OCI-LY7 (cell line): ENCODE results near the gene CDT1. TPM values are rescaled to one million over a fixed set of nuclear protein-coding genes. Genes with fewer than 3 reads are reported as not detected.

Source experiments
- BruUV-seq: library from RNA; stranded (reverse); fragments of 400-500 nt; replicated peaks from 2 replicates; lab custom pipeline; 2021; lab: Mats Ljungman, UMichigan
- CTCF ChIA-PET: fragments of 300-600 bp; sonication (Branson Sonifier 250); formaldehyde crosslinking; loops from one replicate; lab custom pipeline; 2022; ENCODE audit warnings: antibody characterized with exemption; ENCODE audit not compliant: unreplicated experiment; lab: Charles Lee
- POLR2A ChIA-PET: fragments of 300-600 bp; sonication (Branson Sonifier 250); formaldehyde crosslinking; loops from one replicate; lab custom pipeline; 2022; ENCODE audit warnings: antibody characterized with exemption; lab: Charles Lee
- DNase-seq: peaks from one replicate; pipeline ENCODE4 v3.0.0-alpha.2; 2015; ENCODE audit warnings: low spot score
- H2AFZ ChIP-seq: fragments of 200-600 bp; sonication (generic), shearing (Covaris generic); 2 replicates; pipeline ENCODE4 v1.6.1; 2014; ENCODE audit warnings: mild to moderate bottlenecking, antibody characterized with exemption, low read length, moderate library complexity
- H3K27ac ChIP-seq: fragments of 200-600 bp; sonication (generic); 2 replicates; pipeline ENCODE4 v1.5.1; 2014; ENCODE audit warnings: mixed run types, low read depth, mild to moderate bottlenecking, moderate library complexity, low read length, inconsistent platforms; ENCODE audit not compliant: poor library complexity, severe bottlenecking
- H3K36me3 ChIP-seq: fragments of 200-600 bp; sonication (generic); 2 replicates; pipeline ENCODE4 v1.6.1; 2014; ENCODE audit warnings: mild to moderate bottlenecking, antibody characterized with exemption, low read length, moderate library complexity, mixed read lengths; ENCODE audit not compliant: insufficient read depth
- H3K4me1 ChIP-seq: fragments of 200-600 bp; sonication (generic); 2 replicates; pipeline ENCODE4 v1.5.1; 2014; ENCODE audit warnings: mild to moderate bottlenecking, low read length; ENCODE audit not compliant: insufficient read depth, poor library complexity, severe bottlenecking
- H3K4me2 ChIP-seq: fragments of 200-600 bp; sonication (generic); 2 replicates; pipeline ENCODE4 v1.6.1; 2014; ENCODE audit warnings: mild to moderate bottlenecking, low read length
- H3K4me3 ChIP-seq: fragments of 200-600 bp; sonication (generic); 2 replicates; pipeline ENCODE4 v1.5.1; 2014; ENCODE audit warnings: mild to moderate bottlenecking, low read depth, low read length; ENCODE audit not compliant: poor library complexity, severe bottlenecking
- H3K79me2 ChIP-seq: fragments of 200-600 bp; sonication (generic); 2 replicates; pipeline ENCODE4 v1.6.1; 2016; ENCODE audit warnings: low read depth, mild to moderate bottlenecking, low read length, moderate library complexity, mixed read lengths; ENCODE audit not compliant: insufficient read depth
- H3K9me2 ChIP-seq: fragments of 200-600 bp; sonication (generic); 2 replicates; pipeline ENCODE4 v1.6.1; 2016; ENCODE audit warnings: mild to moderate bottlenecking, low read length, mixed read lengths; ENCODE audit not compliant: insufficient read depth
- H3K9me3 ChIP-seq: fragments of 200-600 bp; sonication (generic); 2 replicates; pipeline ENCODE4 v1.6.1; 2014; ENCODE audit warnings: mild to moderate bottlenecking, mixed run types, low read length, mixed read lengths
- H4K20me1 ChIP-seq: fragments of 200-600 bp; sonication (generic); 2 replicates; pipeline ENCODE4 v1.6.1; 2014; ENCODE audit warnings: mild to moderate bottlenecking, antibody characterized with exemption, low read length, moderate library complexity, mixed read lengths; ENCODE audit not compliant: insufficient read depth
- CTCF ChIP-seq: fragments of 200-600 bp; sonication (generic); conservative IDR thresholded peaks from 2 replicates; pipeline ENCODE4 v1.5.1; 2014; ENCODE audit warnings: mild to moderate bottlenecking, antibody characterized with exemption, low read length, moderate library complexity, mixed read lengths
- EZH2phosphoT487 ChIP-seq: fragments of 200-600 bp; sonication (generic); IDR thresholded peaks from 2 replicates; pipeline ENCODE4 v1.6.1; 2018; ENCODE audit warnings: low read depth, borderline replicate concordance, mild to moderate bottlenecking, mixed run types, antibody characterized with exemption, low read length, moderate library complexity, mixed read lengths
- intact Hi-C: fragments of 100-400 bp; cut with micrococcal nuclease; formaldehyde crosslinking; loops from one replicate; pipeline ENCODE4 v1.10.0; 2022; ENCODE audit not compliant: unreplicated experiment
- total RNA-seq, 2 experiments: library from RNA; depleted of rRNA in 1 of 2; stranded (reverse); fragments of >200 nt in 1 of 2; shearing (Covaris generic) in 1 of 2; gene quantifications; 2 replicates each; pipeline ENCODE4 v1.2.3, GENCODE V29; 2014 to 2022

The CDT1 gene
- total RNA-seq, 2 experiments from 2014 or later: 82.7 to 108 TPM

DNA sequence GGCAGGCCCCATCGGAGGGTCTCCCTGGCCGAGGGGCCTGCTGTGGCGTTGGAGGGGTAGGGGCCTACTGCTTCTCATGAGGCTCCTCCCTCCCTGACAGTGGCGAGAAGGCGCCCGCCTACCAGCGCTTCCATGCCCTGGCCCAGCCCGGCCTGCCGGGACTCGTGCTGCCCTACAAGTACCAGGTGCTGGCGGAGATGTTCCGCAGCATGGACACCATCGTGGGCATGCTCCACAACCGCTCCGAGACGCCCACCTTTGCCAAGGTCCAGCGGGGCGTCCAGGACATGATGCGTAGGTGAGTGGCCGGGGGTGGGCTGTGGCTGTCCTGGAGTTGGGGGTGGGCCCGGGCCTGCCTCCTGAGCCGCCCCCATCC lies 1.7 kb downstream of the CDT1 start:
- peaks cover 69% of the 10 kb centered on the region for H3K36me3 ChIP-seq
- peak overlapping the region; percentile 88 for H3K4me3 ChIP-seq
- no peak overlapping the region for H2AFZ ChIP-seq
- CTCF ChIA-PET: no interaction called here
- no peaks in the 10 kb centered on the region for H4K20me1 ChIP-seq
- no peak for DNase-seq
- peaks cover 50% of the 10 kb centered on the region for H3K4me1 ChIP-seq
- H3K27ac ChIP-seq: peak overlapping the region; percentile 97
- no peaks in the 10 kb centered on the region for H3K9me2 ChIP-seq
- H3K79me2 ChIP-seq: peaks cover 39% of the 10 kb centered on the region
- POLR2A ChIA-PET: no interaction called here
- intact Hi-C loops: no loop called here
- peak overlapping the region; percentile 95 for H3K4me2 ChIP-seq
- TF ChIP-seq EZH2phosphoT487 (no peak), CTCF (no peak)
- BruUV-seq: no TSS peak
- no peaks in the 10 kb centered on the region for H3K9me3 ChIP-seq

GRCh38 chr16:88805887-88806393 lies 2.4 kb downstream of the CDT1 start:
- no peak overlapping the region for H3K27ac ChIP-seq
- DNase-seq: no peak
- no TSS peak for BruUV-seq
- H3K4me1 ChIP-seq: peaks cover 49% of the 10 kb centered on the region
- no peaks in the 10 kb centered on the region for H3K9me3 ChIP-seq
- intact Hi-C loops: no loop called here
- H3K9me2 ChIP-seq: no peaks in the 10 kb centered on the region
- peak overlapping the region; percentile 88 for H3K4me3 ChIP-seq
- ChIA-PET POLR2A (no interaction called here), CTCF (no interaction called here)
- peaks cover 71% of the 10 kb centered on the region for H3K36me3 ChIP-seq
- no peak overlapping the region for H2AFZ ChIP-seq
- no peaks in the 10 kb centered on the region for H4K20me1 ChIP-seq
- H3K79me2 ChIP-seq: peaks cover 45% of the 10 kb centered on the region
- TF ChIP-seq EZH2phosphoT487 (no peak), CTCF (no peak)
- peak overlapping the region; percentile 95; the same call in 1 of the 2 replicates for H3K4me2 ChIP-seq

- Histone ChIP-seq H3K36me3 (peaks cover 67% of the 10 kb centered on the region), H3K9me2 (no peaks in the 10 kb centered on the region), H3K4me1 (peaks cover 42% of the 10 kb centered on the region), H3K9me3 (no peaks in the 10 kb centered on the region), H4K20me1 (no peaks in the 10 kb centered on the region), H3K27ac (no peak overlapping the region), H3K4me3 (no peak overlapping the region), H3K4me2 (no peak overlapping the region), H3K79me2 (peaks cover 42% of the 10 kb centered on the region), H2AFZ (no peak overlapping the region)
- no peak for TF ChIP-seq CTCF
- no peak for TF ChIP-seq EZH2phosphoT487
- intact Hi-C loops: no loop called here
- ChIA-PET POLR2A (no interaction called here), CTCF (no interaction called here)
- no peak for DNase-seq
- BruUV-seq: no TSS peak
Observed at GRCh38 chr16:88806491-88807111, 3.0 kb downstream of the CDT1 start.
